ENCODE data around the gene BAZ2B. TPM values are rescaled to one million over a fixed set of nuclear protein-coding genes. Genes with fewer than 3 reads are reported as not detected.

Gene BAZ2B
- total and polyA plus RNA-seq, 4 experiments from 2014 or later: 4.3 to 35.6 (median 25.9) TPM

GRCh38 chr2:159608723-159609308, 7.5 kb downstream of the BAZ2B start:
- DNase-seq: no peak
- no peaks in the 10 kb centered on the region for H3K36me3 ChIP-seq (ENCODE audit: insufficient read depth, low read length)
- H3K27ac ChIP-seq (ENCODE audit: low read depth, low read length): no peak overlapping the region
- H3K4me1 Mint-ChIP-seq: peaks cover 0 to 4% (median 0%) of the 10 kb centered on the region in 4 donors
- ChIA-PET CTCF (ENCODE audit: partially characterized antibody) (interaction anchor here (0.7 kb wide), 1 partner anchor 11 kb away, joined by 3 read pairs; no protein-coding TSS in a partner anchor), POLR2A (ENCODE audit: partially characterized antibody) (no interaction called here)
- no peaks in the 10 kb centered on the region for H3K9me3 ChIP-seq (ENCODE audit: control insufficient read depth in 1 of 2, low read length in 2 of 2)
- H3K9me3 Mint-ChIP-seq: no peaks in the 10 kb centered on the region
- H3K4me1 ChIP-seq (ENCODE audit: insufficient read depth, low read length): no peaks in the 10 kb centered on the region
- H3K4me3 ChIP-seq (ENCODE audit: low read length in 2 of 2): no peak overlapping the region
- intact Hi-C loops (cut with micrococcal nuclease): no loop called here
- peaks cover 1 to 3% of the 10 kb centered on the region in 2 donors for H3K27me3 Mint-ChIP-seq
- H3K27me3 ChIP-seq (ENCODE audit: insufficient read depth, low read length): no peaks in the 10 kb centered on the region
- no peaks in the 10 kb centered on the region for H3K36me3 Mint-ChIP-seq
- H3K4me3 Mint-ChIP-seq: no peak overlapping the region
- H3K27ac Mint-ChIP-seq: no peak overlapping the region

DNA sequence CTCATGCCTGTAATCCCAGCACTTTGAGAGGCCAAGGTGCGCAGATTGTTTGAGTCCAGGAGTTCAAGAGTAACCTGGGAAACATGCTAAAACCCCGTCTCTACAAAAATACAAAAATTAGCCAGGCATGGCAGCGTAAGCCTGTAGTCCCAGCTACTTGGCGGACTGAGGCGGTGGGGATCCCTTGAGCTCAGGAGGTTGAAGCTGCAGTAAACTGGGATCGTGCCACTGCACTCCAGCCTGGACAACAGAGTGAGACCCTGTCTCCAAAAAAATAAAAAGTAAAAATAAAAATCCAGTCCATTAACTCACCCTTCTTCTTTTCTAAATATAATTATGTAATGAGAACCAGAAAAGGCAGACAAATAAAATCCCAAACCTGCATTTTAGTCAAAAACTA, 8.2 kb downstream of the BAZ2B start:
- Histone ChIP-seq H3K9me3 (ENCODE audit: control insufficient read depth in 1 of 2, low read length in 2 of 2) (no peaks in the 10 kb centered on the region), H3K27me3 (ENCODE audit: insufficient read depth, low read length) (no peaks in the 10 kb centered on the region), H3K4me3 (ENCODE audit: low read length in 2 of 2) (no peak overlapping the region), H3K4me1 (ENCODE audit: insufficient read depth, low read length) (no peaks in the 10 kb centered on the region), H3K36me3 (ENCODE audit: insufficient read depth, low read length) (no peaks in the 10 kb centered on the region), H3K27ac (ENCODE audit: low read depth, low read length) (no peak overlapping the region)
- no peaks in the 10 kb centered on the region for H3K9me3 Mint-ChIP-seq
- no peak for DNase-seq
- intact Hi-C loops (cut with micrococcal nuclease): no loop called here
- CTCF ChIA-PET (ENCODE audit: partially characterized antibody): no interaction called here
- no peak overlapping the region for H3K4me3 Mint-ChIP-seq
- POLR2A ChIA-PET (ENCODE audit: partially characterized antibody): no interaction called here
- no peaks in the 10 kb centered on the region for H3K36me3 Mint-ChIP-seq
- H3K27me3 Mint-ChIP-seq: peaks cover 0 to 1% of the 10 kb centered on the region in 2 donors
- no peaks in the 10 kb centered on the region for H3K4me1 Mint-ChIP-seq
- no peak overlapping the region for H3K27ac Mint-ChIP-seq

DNA sequence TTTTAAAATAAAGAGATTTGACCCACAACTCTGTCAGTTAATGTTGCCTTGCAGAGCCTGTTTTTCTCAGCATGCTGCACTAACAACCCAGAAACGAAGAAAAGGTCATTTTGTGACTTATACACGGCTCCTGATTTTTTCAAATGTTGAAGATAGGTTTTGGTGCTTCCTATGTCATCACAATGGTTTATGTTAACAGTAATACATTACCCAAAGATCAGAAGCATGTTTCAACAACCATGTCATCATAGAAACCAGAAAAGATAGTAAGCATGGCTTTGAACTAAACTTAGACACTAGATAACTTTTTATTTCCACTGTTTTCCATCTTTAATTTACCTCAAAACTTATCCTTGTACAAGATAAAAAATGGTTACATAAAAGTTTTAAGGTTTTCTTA, 10.1 kb downstream of the BAZ2B start:
- no peaks in the 10 kb centered on the region for H3K9me3 Mint-ChIP-seq
- ChIA-PET POLR2A (ENCODE audit: partially characterized antibody) (no interaction called here), CTCF (ENCODE audit: partially characterized antibody) (no interaction called here)

DNA sequence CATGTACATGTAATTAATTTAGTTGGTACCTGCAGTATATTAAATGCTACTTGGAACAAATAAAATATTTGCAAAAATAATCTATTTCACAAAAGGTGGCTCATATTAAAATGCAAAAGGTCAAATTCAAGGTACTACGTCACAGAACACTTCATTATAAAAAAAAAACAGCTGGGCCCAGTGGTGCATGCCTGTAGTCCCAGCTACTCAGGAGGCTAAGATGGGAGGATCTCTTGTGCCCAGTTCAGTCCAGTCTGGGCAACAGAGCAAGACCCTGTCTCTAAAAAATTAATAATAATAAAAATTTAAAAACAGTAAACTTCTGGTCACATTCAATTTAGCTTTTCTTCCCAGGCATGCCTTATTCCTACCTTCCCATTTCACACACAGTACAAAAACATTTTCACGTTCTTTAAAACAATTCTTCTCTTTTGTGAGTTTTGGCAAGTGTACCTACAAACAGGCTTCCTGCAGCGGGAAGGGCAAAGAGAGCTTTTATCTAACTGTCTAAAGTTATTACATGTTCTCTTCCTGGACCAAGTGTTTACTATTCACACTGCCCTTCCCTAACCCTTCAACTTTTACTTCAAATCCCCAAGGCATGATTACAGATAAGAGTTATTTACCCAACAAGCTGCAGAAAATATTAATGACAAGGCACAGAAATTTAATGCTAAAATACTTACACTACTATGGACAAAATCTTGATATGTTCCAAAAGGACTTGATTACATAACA, 10.7 kb downstream of the BAZ2B start:
- no peak overlapping the region for H3K27ac Mint-ChIP-seq
- H3K27ac ChIP-seq (ENCODE audit: low read depth, low read length): no peak overlapping the region

More for the DNA sequence above, 10.1 kb downstream of the BAZ2B start:
- DNase-seq: no peak
- H3K36me3 Mint-ChIP-seq: no peaks in the 10 kb centered on the region
- H3K4me1 ChIP-seq (ENCODE audit: insufficient read depth, low read length): no peaks in the 10 kb centered on the region
- no peaks in the 10 kb centered on the region for H3K27me3 ChIP-seq (ENCODE audit: insufficient read depth, low read length)
- H3K4me1 Mint-ChIP-seq: no peaks in the 10 kb centered on the region
- H3K9me3 ChIP-seq (ENCODE audit: control insufficient read depth in 1 of 2, low read length in 2 of 2): no peaks in the 10 kb centered on the region
- intact Hi-C loops (cut with micrococcal nuclease): no loop called here
- H3K4me3 ChIP-seq (ENCODE audit: low read length in 2 of 2): no peak overlapping the region
- H3K4me3 Mint-ChIP-seq: no peak overlapping the region
- no peak overlapping the region for H3K27ac ChIP-seq (ENCODE audit: low read depth, low read length)
- H3K36me3 ChIP-seq (ENCODE audit: insufficient read depth, low read length): no peaks in the 10 kb centered on the region
- H3K27me3 Mint-ChIP-seq: no peaks in the 10 kb centered on the region
- H3K27ac Mint-ChIP-seq: no peak overlapping the region

DNA sequence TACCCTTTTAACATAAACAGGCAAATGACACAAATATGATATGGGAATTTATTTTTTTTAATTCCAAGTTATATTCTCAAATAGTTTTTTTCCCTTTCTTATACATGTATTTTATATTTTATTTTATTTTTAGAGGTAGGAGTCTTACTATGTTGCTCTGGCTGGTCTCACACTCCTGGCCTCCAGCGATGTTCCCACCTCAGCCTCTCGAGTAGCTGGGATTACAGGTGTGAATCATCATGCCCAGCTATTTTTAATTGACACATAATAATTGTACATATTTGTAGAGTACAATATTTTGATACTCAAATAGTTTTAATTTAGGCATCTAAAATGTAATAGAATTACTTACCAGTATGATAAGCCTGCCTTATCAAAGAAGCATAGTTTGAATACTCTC, 12.2 kb downstream of the BAZ2B start:
- no peaks in the 10 kb centered on the region for H3K4me1 Mint-ChIP-seq
- no peaks in the 10 kb centered on the region for H3K9me3 Mint-ChIP-seq
- no peak for DNase-seq
- no peak overlapping the region for H3K27ac ChIP-seq (ENCODE audit: low read depth, low read length)
- H3K36me3 ChIP-seq (ENCODE audit: insufficient read depth, low read length): no peaks in the 10 kb centered on the region
- POLR2A ChIA-PET (ENCODE audit: partially characterized antibody): no interaction called here
- no peaks in the 10 kb centered on the region for H3K9me3 ChIP-seq (ENCODE audit: control insufficient read depth in 1 of 2, low read length in 2 of 2)
- intact Hi-C loops (cut with micrococcal nuclease): no loop called here
- no peak overlapping the region for H3K4me3 ChIP-seq (ENCODE audit: low read length in 2 of 2)
- H3K4me1 ChIP-seq (ENCODE audit: insufficient read depth, low read length): no peaks in the 10 kb centered on the region
- H3K4me3 Mint-ChIP-seq: no peak overlapping the region
- H3K27ac Mint-ChIP-seq: no peak overlapping the region
- CTCF ChIA-PET (ENCODE audit: partially characterized antibody): interaction anchor here (1.3 kb wide), 1 partner anchor 12 kb away, joined by 3 read pairs; the partner anchor contains the start of gene BAZ2B
- H3K27me3 Mint-ChIP-seq: no peaks in the 10 kb centered on the region
- no peaks in the 10 kb centered on the region for H3K36me3 Mint-ChIP-seq
- no peaks in the 10 kb centered on the region for H3K27me3 ChIP-seq (ENCODE audit: insufficient read depth, low read length)

More for the DNA sequence above, 10.7 kb downstream of the BAZ2B start:
- intact Hi-C loops (cut with micrococcal nuclease): no loop called here
- no peaks in the 10 kb centered on the region for H3K9me3 ChIP-seq (ENCODE audit: control insufficient read depth in 1 of 2, low read length in 2 of 2)
- H3K36me3 Mint-ChIP-seq: no peaks in the 10 kb centered on the region
- no peaks in the 10 kb centered on the region for H3K9me3 Mint-ChIP-seq
- H3K4me1 ChIP-seq (ENCODE audit: insufficient read depth, low read length): no peaks in the 10 kb centered on the region
- no peak for DNase-seq
- H3K4me3 ChIP-seq (ENCODE audit: low read length in 2 of 2): no peak overlapping the region
- no peaks in the 10 kb centered on the region for H3K27me3 ChIP-seq (ENCODE audit: insufficient read depth, low read length)
- ChIA-PET POLR2A (ENCODE audit: partially characterized antibody) (no interaction called here), CTCF (ENCODE audit: partially characterized antibody) (interaction anchor here (1.3 kb wide), 1 partner anchor 11 kb away, joined by 3 read pairs; the partner anchor contains the start of gene BAZ2B)
- no peaks in the 10 kb centered on the region for H3K27me3 Mint-ChIP-seq
- H3K36me3 ChIP-seq (ENCODE audit: insufficient read depth, low read length): no peaks in the 10 kb centered on the region
- no peak overlapping the region for H3K4me3 Mint-ChIP-seq
- no peaks in the 10 kb centered on the region for H3K4me1 Mint-ChIP-seq

GRCh38 chr2:159600752-159601151, 15.6 kb downstream of the BAZ2B start:
- no peaks in the 10 kb centered on the region for H3K36me3 ChIP-seq (ENCODE audit: insufficient read depth, low read length)
- H3K4me3 ChIP-seq (ENCODE audit: low read length in 2 of 2): no peak overlapping the region
- no peaks in the 10 kb centered on the region for H3K36me3 Mint-ChIP-seq
- no peaks in the 10 kb centered on the region for H3K9me3 ChIP-seq (ENCODE audit: control insufficient read depth in 1 of 2, low read length in 2 of 2)
- no peak overlapping the region for H3K4me3 Mint-ChIP-seq
- DNase-seq: no peak
- no peaks in the 10 kb centered on the region for H3K4me1 ChIP-seq (ENCODE audit: insufficient read depth, low read length)
- intact Hi-C loops (cut with micrococcal nuclease): no loop called here
- H3K27me3 Mint-ChIP-seq: no peaks in the 10 kb centered on the region
- no peaks in the 10 kb centered on the region for H3K27me3 ChIP-seq (ENCODE audit: insufficient read depth, low read length)
- no peak overlapping the region for H3K27ac Mint-ChIP-seq
- no peaks in the 10 kb centered on the region for H3K4me1 Mint-ChIP-seq
- no peaks in the 10 kb centered on the region for H3K9me3 Mint-ChIP-seq
- H3K27ac ChIP-seq (ENCODE audit: low read depth, low read length): no peak overlapping the region
- CTCF ChIA-PET (ENCODE audit: partially characterized antibody): no interaction called here
- POLR2A ChIA-PET (ENCODE audit: partially characterized antibody): no interaction called here

DNA sequence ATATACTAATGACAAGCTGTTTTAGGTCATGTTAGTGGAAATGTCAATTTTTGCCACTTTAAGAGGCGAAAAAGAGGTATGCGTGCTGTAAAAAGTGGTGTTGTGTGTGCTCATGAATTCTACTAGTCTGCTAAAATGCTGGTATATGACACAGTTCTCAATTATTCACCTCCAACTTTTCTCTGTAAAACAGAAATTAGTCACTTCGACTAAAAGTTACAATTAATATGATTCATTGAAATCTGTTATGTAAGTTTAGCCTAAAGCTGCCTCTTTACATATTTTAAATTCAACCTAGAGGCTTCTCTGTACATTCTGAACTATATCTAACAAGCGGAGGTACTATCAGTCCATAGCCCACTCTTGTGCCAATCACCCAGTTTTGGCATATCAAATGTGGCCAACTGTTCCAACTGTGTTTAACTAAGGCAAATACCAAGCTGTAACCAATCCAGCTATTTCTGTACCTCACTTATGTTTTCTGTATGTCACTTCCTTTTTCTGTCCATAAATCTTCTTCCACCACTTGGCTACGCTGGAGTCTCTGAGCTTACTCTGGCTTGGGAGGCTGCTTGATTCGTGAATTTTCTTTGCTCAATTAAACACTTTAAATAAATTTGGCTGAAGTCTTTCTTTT, 20.8 kb downstream of the BAZ2B start:
- Mint-ChIP-seq H3K9me3 (no peaks in the 10 kb centered on the region), H3K36me3 (no peaks in the 10 kb centered on the region), H3K4me3 (no peak overlapping the region), H3K27ac (no peak overlapping the region), H3K4me1 (no peaks in the 10 kb centered on the region), H3K27me3 (no peaks in the 10 kb centered on the region)
- Histone ChIP-seq H3K4me1 (ENCODE audit: insufficient read depth, low read length) (no peaks in the 10 kb centered on the region), H3K4me3 (ENCODE audit: low read length in 2 of 2) (no peak overlapping the region), H3K27me3 (ENCODE audit: insufficient read depth, low read length) (no peaks in the 10 kb centered on the region), H3K27ac (ENCODE audit: low read depth, low read length) (no peak overlapping the region), H3K36me3 (ENCODE audit: insufficient read depth, low read length) (no peaks in the 10 kb centered on the region), H3K9me3 (ENCODE audit: control insufficient read depth in 1 of 2, low read length in 2 of 2) (no peaks in the 10 kb centered on the region)
- DNase-seq: no peak
- ChIA-PET CTCF (ENCODE audit: partially characterized antibody) (interaction anchor here (0.5 kb wide), 1 partner anchor 153 kb away, joined by 4 read pairs; no protein-coding TSS in a partner anchor), POLR2A (ENCODE audit: partially characterized antibody) (no interaction called here)
- intact Hi-C loops (cut with micrococcal nuclease): no loop called here
